ENCODE results near the gene DMD. TPM values are rescaled to one million over a fixed set of nuclear protein-coding genes. Genes with fewer than 3 reads are reported as not detected.

DMD gene
- total and polyA plus RNA-seq, 2 of the 8 experiments (the other 6 are each of a cell fraction or from before 2014, with no cell fraction given) = 4.8 to 7.4 TPM

DNA sequence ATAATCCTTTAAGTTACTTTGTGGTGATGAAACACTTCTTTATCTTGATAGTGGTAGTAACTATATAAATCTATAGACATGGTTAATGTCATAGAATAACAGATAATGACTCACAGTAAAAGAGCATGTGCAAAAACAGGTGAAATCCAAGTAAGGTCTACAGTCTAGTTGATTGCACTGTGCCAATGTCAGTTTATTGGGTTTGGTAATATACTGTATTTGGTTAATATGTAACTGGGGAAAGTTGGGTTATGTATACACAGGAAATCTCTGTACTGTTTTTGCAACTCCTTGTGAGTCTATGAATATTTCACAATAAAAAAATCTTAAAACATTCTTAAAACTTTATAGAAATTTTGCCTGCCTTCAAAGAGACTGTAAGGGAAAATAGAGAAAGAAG is 1071.9 kb downstream of the DMD start (continued):
- TF ChIP-seq, protein P1, sequence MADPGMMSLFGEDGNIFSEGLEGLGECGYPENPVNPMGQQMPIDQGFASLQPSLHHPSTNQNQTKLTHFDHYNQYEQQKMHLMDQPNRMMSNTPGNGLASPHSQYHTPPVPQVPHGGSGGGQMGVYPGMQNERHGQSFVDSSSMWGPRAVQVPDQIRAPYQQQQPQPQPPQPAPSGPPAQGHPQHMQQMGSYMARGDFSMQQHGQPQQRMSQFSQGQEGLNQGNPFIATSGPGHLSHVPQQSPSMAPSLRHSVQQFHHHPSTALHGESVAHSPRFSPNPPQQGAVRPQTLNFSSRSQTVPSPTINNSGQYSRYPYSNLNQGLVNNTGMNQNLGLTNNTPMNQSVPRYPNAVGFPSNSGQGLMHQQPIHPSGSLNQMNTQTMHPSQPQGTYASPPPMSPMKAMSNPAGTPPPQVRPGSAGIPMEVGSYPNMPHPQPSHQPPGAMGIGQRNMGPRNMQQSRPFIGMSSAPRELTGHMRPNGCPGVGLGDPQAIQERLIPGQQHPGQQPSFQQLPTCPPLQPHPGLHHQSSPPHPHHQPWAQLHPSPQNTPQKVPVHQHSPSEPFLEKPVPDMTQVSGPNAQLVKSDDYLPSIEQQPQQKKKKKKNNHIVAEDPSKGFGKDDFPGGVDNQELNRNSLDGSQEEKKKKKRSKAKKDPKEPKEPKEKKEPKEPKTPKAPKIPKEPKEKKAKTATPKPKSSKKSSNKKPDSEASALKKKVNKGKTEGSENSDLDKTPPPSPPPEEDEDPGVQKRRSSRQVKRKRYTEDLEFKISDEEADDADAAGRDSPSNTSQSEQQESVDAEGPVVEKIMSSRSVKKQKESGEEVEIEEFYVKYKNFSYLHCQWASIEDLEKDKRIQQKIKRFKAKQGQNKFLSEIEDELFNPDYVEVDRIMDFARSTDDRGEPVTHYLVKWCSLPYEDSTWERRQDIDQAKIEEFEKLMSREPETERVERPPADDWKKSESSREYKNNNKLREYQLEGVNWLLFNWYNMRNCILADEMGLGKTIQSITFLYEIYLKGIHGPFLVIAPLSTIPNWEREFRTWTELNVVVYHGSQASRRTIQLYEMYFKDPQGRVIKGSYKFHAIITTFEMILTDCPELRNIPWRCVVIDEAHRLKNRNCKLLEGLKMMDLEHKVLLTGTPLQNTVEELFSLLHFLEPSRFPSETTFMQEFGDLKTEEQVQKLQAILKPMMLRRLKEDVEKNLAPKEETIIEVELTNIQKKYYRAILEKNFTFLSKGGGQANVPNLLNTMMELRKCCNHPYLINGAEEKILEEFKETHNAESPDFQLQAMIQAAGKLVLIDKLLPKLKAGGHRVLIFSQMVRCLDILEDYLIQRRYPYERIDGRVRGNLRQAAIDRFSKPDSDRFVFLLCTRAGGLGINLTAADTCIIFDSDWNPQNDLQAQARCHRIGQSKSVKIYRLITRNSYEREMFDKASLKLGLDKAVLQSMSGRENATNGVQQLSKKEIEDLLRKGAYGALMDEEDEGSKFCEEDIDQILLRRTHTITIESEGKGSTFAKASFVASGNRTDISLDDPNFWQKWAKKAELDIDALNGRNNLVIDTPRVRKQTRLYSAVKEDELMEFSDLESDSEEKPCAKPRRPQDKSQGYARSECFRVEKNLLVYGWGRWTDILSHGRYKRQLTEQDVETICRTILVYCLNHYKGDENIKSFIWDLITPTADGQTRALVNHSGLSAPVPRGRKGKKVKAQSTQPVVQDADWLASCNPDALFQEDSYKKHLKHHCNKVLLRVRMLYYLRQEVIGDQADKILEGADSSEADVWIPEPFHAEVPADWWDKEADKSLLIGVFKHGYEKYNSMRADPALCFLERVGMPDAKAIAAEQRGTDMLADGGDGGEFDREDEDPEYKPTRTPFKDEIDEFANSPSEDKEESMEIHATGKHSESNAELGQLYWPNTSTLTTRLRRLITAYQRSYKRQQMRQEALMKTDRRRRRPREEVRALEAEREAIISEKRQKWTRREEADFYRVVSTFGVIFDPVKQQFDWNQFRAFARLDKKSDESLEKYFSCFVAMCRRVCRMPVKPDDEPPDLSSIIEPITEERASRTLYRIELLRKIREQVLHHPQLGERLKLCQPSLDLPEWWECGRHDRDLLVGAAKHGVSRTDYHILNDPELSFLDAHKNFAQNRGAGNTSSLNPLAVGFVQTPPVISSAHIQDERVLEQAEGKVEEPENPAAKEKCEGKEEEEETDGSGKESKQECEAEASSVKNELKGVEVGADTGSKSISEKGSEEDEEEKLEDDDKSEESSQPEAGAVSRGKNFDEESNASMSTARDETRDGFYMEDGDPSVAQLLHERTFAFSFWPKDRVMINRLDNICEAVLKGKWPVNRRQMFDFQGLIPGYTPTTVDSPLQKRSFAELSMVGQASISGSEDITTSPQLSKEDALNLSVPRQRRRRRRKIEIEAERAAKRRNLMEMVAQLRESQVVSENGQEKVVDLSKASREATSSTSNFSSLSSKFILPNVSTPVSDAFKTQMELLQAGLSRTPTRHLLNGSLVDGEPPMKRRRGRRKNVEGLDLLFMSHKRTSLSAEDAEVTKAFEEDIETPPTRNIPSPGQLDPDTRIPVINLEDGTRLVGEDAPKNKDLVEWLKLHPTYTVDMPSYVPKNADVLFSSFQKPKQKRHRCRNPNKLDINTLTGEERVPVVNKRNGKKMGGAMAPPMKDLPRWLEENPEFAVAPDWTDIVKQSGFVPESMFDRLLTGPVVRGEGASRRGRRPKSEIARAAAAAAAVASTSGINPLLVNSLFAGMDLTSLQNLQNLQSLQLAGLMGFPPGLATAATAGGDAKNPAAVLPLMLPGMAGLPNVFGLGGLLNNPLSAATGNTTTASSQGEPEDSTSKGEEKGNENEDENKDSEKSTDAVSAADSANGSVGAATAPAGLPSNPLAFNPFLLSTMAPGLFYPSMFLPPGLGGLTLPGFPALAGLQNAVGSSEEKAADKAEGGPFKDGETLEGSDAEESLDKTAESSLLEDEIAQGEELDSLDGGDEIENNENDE (IDR thresholded peaks at IDR 0.05; ENCODE audit: insufficient replicate concordance, low read length) = no peak
- TF ChIP-seq NRF1 (IDR thresholded peaks at IDR 0.05; ENCODE audit: low read depth, low read length) (no peak), JUN (IDR thresholded peaks at IDR 0.05; ENCODE audit: low read depth, low read length) (no peak), SIX5 (IDR thresholded peaks at IDR 0.05; ENCODE audit: low read depth, low read length) (no peak), POLR2AphosphoS5 (IDR thresholded peaks at IDR 0.05; ENCODE audit: low read depth, low read length) (no peak), RFX5 (IDR thresholded peaks at IDR 0.05; ENCODE audit: borderline replicate concordance, low read depth, low read length) (no peak), RAD21 (IDR thresholded peaks at IDR 0.05 in 1 of 2, conservative IDR thresholded peaks at IDR 0.05 in 1 of 2; ENCODE audit: low read depth in 2 of 2, low read length in 2 of 2) (no peak), MAFK (IDR thresholded peaks at IDR 0.05; ENCODE audit: low read depth, low read length) (no peak), HDAC6 (IDR thresholded peaks at IDR 0.05; ENCODE audit: low read depth, low read length) (no peak)
- TF ChIP-seq, protein P2, sequence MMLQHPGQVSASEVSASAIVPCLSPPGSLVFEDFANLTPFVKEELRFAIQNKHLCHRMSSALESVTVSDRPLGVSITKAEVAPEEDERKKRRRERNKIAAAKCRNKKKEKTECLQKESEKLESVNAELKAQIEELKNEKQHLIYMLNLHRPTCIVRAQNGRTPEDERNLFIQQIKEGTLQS (IDR thresholded peaks at IDR 0.05; ENCODE audit: insufficient read depth, low read depth, low read length) = no peak

Measured in H1 (cell line).